H1 (cell line): ENCODE data around the gene MAGT1.

Experiments used
- BACH1 ChIP-seq: IDR thresholded peaks from 2 replicates; pipeline ENCODE4 v1.6.1; 2012; ENCODE audit warnings: low read length, improper control_type of control experiment
- GABPA ChIP-seq: IDR thresholded peaks from 2 replicates; pipeline ENCODE4 v1.6.1; 2011; ENCODE audit warnings: mild to moderate bottlenecking, low read length, moderate library complexity, borderline replicate concordance; ENCODE audit not compliant: insufficient read depth
- POLR2AphosphoS5 ChIP-seq: IDR thresholded peaks from 2 replicates; pipeline ENCODE4 v1.6.1; 2011; ENCODE audit warnings: low read depth, low read length
- TCF12 ChIP-seq: IDR thresholded peaks from 2 replicates; pipeline ENCODE4 v1.6.1; 2011; ENCODE audit warnings: low read depth, mild to moderate bottlenecking, low read length

DNA sequence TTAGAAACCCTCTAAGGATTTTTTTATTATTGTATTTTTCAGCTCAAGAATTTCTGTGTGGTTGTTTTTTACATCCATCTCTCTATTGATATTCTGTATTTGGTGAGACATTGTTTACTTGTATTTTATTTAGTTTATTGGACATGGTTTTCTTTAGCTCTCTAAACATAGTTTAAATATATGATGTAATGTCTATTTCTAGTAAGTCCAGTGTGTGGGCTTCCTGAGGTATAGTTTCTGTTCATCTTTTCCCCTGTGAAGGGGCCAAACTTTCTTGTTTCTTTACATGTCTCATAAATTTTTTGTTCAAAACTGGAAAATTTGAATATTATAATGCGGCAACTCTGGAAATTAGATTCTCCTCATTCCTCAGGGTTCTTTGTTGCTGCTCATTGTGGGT lies 81.0 kb downstream of the MAGT1 start:
- TF ChIP-seq BACH1 (no peak), TCF12 (no peak), POLR2AphosphoS5 (no peak), GABPA (no peak)
